ENCODE results near the gene GPR82. TPM values are rescaled to one million over a fixed set of nuclear protein-coding genes. Genes with fewer than 3 reads are reported as not detected.
"Not testable (repeated sequence)": the region's sequence is repeated elsewhere in the genome, so short reads cannot be mapped to it uniquely, and the experiment has no call there.

Gene GPR82
- polyA plus RNA-seq, 3 donors, result 0.06 to 0.20 (median 0.11) TPM

GRCh38 chrX:41716222-41716621 is 7.8 kb upstream of the GPR82 start:
- no peak for DNase-seq (ENCODE audit: extremely low read depth in 1 of 11, low read depth in 9 of 11, low spot score in 4 of 11)

GRCh38 chrX:41716767-41717473 is 7.1 kb upstream of the GPR82 start:
- DNase-seq (ENCODE audit: extremely low read depth in 1 of 11, low read depth in 9 of 11, low spot score in 4 of 11), result no peak

- no peak for DNase-seq (ENCODE audit: extremely low read depth in 1 of 11, low read depth in 9 of 11, low spot score in 4 of 11)
Observed at GRCh38 chrX:41718481-41719235, 5.3 kb upstream of the GPR82 start.

- not testable (repeated sequence) for DNase-seq (ENCODE audit: extremely low read depth in 1 of 11, low read depth in 9 of 11, low spot score in 4 of 11)
Observed at GRCh38 chrX:41719610-41720009, 4.4 kb upstream of the GPR82 start.

GRCh38 chrX:41720125-41720779 is 3.7 kb upstream of the GPR82 start:
- DNase-seq (ENCODE audit: extremely low read depth in 1 of 11, low read depth in 9 of 11, low spot score in 4 of 11), result no peak

GRCh38 chrX:41721590-41721989 is 2.4 kb upstream of the GPR82 start:
- DNase-seq (ENCODE audit: extremely low read depth in 1 of 11, low read depth in 9 of 11, low spot score in 4 of 11), result no peak

- no peak for DNase-seq (ENCODE audit: extremely low read depth in 1 of 11, low read depth in 9 of 11, low spot score in 4 of 11)
Observed at GRCh38 chrX:41722214-41722613, 1.8 kb upstream of the GPR82 start.

GRCh38 chrX:41722816-41723618 is 964 bp upstream of the GPR82 start:
- no peak for DNase-seq (ENCODE audit: extremely low read depth in 1 of 11, low read depth in 9 of 11, low spot score in 4 of 11)

GRCh38 chrX:41728125-41728524 is 4.1 kb downstream of the GPR82 start:
- no peak for DNase-seq (ENCODE audit: extremely low read depth in 1 of 11, low read depth in 9 of 11, low spot score in 4 of 11)

- no peak for DNase-seq (ENCODE audit: extremely low read depth in 1 of 11, low read depth in 9 of 11, low spot score in 4 of 11)
Observed at GRCh38 chrX:41730081-41730480, 6.1 kb downstream of the GPR82 start.

GRCh38 chrX:41732260-41732659 is 8.3 kb downstream of the GPR82 start:
- DNase-seq (ENCODE audit: extremely low read depth in 1 of 11, low read depth in 9 of 11, low spot score in 4 of 11), result no peak

GRCh38 chrX:41733939-41734338 is 10.0 kb downstream of the GPR82 start:
- no peak for DNase-seq (ENCODE audit: extremely low read depth in 1 of 11, low read depth in 9 of 11, low spot score in 4 of 11)

- no peak for DNase-seq (ENCODE audit: extremely low read depth in 1 of 11, low read depth in 9 of 11, low spot score in 4 of 11)
Observed at GRCh38 chrX:41734530-41734929, 10.5 kb downstream of the GPR82 start.

GRCh38 chrX:41737065-41737464 is 13.1 kb downstream of the GPR82 start:
- DNase-seq (ENCODE audit: extremely low read depth in 1 of 11, low read depth in 9 of 11, low spot score in 4 of 11), result no peak

GRCh38 chrX:41739871-41740270 is 15.9 kb downstream of the GPR82 start:
- DNase-seq (ENCODE audit: extremely low read depth in 1 of 11, low read depth in 9 of 11, low spot score in 4 of 11), result no peak

GRCh38 chrX:41750716-41751115 is 26.7 kb downstream of the GPR82 start:
- DNase-seq (ENCODE audit: extremely low read depth in 1 of 11, low read depth in 9 of 11, low spot score in 4 of 11), result no peak

- DNase-seq (ENCODE audit: extremely low read depth in 1 of 11, low read depth in 9 of 11, low spot score in 4 of 11), result no peak
Observed at GRCh38 chrX:41758401-41758800, 34.4 kb downstream of the GPR82 start.

GRCh38 chrX:41759817-41760216 is 35.8 kb downstream of the GPR82 start:
- DNase-seq (ENCODE audit: extremely low read depth in 1 of 11, low read depth in 9 of 11, low spot score in 4 of 11), result no peak

- no peak for DNase-seq (ENCODE audit: extremely low read depth in 1 of 11, low read depth in 9 of 11, low spot score in 4 of 11)
Observed at GRCh38 chrX:41761169-41761568, 37.2 kb downstream of the GPR82 start.

Measured in renal cortex interstitium (tissue), 11 donors.